Measurements from ENCODE around the gene MARCHF2.

MARCHF2 gene

GRCh38 chr19:8387688-8388611 is 25.2 kb upstream of the MARCHF2 start:
- no peak for DNase-seq (ENCODE audit: low read depth)

- DNase-seq (ENCODE audit: low read depth): no peak
Measured at GRCh38 chr19:8388612-8388958, 24.5 kb upstream of the MARCHF2 start.

GRCh38 chr19:8389891-8390616 is 23.1 kb upstream of the MARCHF2 start, which contains the start of gene RAB11B:
Gene RAB11B, plus strand, starts transcription at chr19:8390360. Its CDS starts 57 bp downstream, at chr19:8390417.
- peak; percentile 99 for DNase-seq (ENCODE audit: low read depth)

GRCh38 chr19:8390617-8390981 is 22.5 kb upstream of the MARCHF2 start:
- DNase-seq (ENCODE audit: low read depth): peak; percentile 19

GRCh38 chr19:8391198-8392016 is 21.7 kb upstream of the MARCHF2 start:
- no peak for DNase-seq (ENCODE audit: low read depth)

DNA sequence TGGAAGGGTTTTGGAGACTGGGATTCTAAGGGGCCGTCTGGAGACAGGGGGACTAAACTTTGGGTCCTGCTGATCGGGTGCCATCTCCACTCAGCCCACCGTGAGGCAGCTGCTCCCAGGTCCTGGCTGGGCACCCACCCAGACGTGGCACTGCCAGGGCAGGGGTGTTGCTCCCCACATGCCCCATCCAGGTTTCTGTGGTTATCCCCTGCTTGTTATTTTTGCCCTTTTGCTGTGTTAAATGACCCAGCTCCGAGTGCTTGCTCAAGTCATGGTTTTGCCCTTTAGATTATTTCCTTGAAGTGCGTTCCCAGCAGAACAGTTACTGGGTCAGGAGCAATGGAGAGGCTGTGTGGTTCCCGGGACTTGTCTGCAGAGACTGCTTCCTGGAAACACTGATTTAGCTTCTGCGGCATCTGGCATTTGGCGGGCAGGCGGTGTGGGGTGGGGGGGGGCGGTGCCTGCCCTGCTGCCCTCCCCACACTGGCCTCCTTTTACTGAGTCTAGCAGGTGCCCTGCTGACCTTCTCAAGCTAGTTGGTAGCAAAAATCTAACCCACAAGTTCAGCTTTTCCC is 21.0 kb upstream of the MARCHF2 start:
- no peak for DNase-seq (ENCODE audit: low read depth)

- DNase-seq (ENCODE audit: low read depth): no peak
Measured at GRCh38 chr19:8393192-8393870, 19.8 kb upstream of the MARCHF2 start.

DNA sequence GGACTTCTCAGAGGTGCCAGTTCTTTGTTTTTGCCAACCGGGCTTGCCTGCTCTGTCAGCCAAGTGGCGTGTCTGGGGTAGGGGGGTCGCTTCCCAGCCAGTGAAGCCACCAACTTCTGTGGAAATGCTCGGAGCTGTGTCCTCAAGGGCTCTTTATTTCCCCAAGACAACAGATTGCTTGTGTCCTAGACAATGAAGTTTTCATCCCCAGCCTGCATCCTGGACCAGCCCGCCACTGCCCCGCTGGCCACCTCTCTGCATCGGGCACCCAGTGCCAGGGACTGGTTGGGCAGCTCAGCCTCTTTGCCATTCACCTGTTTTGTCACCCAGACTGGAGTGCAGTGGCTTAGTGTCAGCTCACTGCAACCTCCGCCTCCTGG is 19.2 kb upstream of the MARCHF2 start:
- DNase-seq (ENCODE audit: low read depth): no peak

GRCh38 chr19:8395621-8396082 is 17.5 kb upstream of the MARCHF2 start:
- no peak for DNase-seq (ENCODE audit: low read depth)

DNA sequence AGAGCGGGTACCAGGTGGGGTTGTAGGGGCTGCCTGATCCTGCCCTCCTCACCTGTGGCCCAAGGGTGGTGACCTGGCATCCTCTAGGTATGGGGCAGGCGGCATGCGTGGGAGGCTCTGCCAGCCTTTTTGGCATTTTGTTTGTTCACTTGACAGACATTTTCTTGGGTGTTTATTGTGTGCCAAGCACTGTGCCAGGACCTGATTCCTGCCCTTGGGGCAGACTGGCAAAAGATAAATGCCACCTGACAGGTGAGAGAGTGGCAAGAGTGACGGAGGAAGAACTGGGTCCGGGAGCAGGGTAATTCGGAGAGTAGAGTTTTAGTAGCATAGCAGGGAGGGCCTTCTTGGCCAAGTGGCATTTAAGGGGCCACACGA is 16.9 kb upstream of the MARCHF2 start:
- DNase-seq (ENCODE audit: low read depth): no peak

- DNase-seq (ENCODE audit: low read depth): no peak
Measured at GRCh38 chr19:8396563-8397203, 16.4 kb upstream of the MARCHF2 start.

DNA sequence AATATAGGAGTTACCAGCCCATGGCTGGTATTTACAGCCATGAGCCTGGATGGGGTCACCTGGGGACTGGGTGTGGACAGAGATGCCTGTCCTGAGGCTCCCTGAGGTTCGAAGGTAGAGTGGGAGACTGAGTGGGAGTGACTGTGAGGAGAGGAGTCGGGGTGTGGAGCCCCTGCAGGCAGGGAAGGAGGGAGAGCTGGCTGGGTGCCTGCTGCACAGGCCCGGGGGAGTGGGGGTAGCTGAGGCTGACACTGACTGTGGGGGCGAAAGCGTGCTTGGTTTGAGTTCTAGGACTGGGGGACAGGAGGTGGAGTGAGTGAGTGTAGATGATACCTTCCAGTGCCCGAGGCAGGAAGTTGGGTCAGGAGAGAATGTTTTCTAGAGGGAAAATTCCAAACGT is 15.8 kb upstream of the MARCHF2 start:
- DNase-seq (ENCODE audit: low read depth): no peak

DNA sequence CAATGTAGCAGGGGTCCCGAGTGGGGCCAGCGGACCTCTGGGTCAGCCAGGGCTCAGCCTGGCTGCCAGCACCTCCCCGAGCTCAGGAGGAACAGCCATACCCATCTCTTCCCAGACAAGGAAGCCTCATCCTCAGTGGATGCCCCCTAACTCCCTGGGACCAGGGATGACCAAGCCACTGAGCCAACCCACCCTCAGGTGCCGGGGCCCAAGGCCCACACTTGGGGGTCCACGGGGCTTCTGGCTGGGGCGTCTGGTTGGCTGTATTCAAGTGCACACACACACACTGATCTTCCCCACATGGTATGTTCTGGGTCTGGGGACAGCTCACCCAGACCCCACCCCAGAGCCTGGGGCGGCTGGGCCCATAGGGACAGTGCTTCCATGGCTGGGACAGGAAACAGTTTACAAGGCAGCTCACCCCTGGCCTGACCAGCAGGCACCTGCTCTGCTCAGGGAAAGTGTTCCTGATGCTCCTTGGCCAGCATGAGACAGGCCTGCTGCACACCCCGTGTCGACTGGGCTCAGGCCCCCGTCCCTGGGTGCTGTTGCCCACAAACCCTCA is 15.3 kb upstream of the MARCHF2 start:
- no peak for DNase-seq (ENCODE audit: low read depth)

DNA sequence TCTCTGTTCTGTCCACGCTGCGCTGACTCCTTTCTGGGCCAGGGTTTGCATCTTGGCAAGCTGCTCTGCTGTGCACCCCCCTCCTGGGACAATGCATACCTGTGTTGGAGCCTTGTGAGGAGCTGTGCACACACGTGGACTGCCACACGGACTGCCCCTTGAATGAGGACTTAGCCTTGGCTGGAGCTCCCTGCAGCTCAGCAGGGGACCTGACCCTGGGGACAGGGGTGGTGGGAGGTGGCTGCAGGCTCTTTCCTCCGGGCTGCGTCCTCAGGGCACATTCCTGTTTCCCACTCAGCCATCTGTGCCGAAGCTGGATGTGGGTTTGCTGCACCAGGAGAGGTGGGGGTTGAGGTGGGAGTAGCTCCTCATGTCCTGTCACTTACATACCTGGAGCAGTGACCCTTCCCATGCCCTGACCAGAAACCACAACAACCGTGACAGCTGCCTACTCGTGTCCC is 14.8 kb upstream of the MARCHF2 start:
- DNase-seq (ENCODE audit: low read depth): no peak

DNA sequence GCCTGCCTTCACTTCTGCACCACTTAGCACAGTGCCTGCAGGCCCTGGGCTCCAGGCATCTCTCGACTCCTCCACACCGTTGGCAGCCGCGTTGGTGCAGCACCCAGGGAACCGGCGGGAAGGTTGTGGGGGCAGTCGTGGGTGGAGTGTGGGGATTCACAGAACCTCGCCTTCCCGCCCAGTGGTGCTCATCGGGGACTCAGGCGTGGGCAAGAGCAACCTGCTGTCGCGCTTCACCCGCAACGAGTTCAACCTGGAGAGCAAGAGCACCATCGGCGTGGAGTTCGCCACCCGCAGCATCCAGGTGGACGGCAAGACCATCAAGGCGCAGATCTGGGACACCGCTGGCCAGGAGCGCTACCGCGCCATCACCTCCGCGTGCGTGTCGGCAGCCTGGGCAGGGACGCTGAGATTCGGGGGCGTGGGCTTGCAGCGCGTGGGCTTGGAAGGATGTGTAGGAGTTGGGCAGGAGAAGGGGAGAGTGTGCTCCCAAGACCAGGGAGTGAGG is 13.4 kb upstream of the MARCHF2 start:
- DNase-seq (ENCODE audit: low read depth): no peak

DNA sequence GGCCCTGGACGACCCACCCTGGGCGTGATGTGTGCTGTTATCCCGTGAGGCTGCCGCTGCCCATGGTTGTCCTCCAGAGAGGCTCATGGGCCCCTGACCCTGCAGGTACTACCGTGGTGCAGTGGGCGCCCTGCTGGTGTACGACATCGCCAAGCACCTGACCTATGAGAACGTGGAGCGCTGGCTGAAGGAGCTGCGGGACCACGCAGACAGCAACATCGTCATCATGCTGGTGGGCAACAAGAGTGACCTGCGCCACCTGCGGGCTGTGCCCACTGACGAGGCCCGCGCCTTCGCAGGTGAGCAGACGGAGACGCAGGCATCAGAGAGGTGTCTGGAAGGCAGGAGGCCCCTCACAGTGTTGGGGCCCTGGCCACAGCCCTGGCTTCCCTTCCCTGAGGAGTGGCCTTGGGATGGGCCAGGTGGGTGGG is 11.1 kb upstream of the MARCHF2 start:
- DNase-seq (ENCODE audit: low read depth): no peak

- DNase-seq (ENCODE audit: low read depth): no peak
Measured at GRCh38 chr19:8403098-8403819, 9.8 kb upstream of the MARCHF2 start.

GRCh38 chr19:8403820-8404109 is 9.3 kb upstream of the MARCHF2 start:
- no peak for DNase-seq (ENCODE audit: low read depth)

DNA sequence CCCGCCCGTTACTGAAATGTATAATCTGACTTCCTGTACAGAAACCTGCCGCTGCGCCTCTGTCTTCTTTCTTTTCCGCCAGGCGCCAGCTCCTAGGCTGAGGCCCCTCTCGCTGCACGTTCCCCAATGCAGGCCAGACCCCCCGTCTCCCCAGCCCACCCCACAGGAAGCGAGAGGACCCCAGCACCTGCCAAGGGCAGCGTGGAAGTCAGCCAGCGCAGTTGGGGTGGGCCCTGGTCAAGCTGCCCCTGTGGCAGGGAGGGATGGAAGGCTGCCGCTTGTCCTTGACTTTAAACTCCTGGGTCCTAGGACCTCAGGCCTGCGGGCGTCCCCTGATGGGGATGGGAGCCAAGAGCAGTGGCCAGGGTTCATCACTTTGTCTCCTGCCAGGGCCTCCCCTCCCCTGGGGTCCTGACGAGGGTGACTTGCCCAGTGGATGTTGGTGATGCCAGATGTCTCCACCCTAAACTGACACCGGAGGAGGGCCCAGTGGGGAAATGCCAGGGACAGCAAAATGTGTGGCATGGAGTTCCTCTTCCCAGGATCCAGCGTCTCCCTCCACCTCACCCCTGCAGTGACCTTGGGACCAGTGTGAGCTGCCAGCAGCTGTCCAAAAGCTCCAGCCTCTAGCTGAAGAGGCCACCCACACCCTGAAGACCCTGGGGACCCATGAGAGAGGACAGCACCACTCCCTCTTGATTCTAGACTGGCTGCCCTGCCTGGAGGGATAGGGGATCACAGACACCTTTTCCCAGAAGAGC is 8.5 kb upstream of the MARCHF2 start:
- no peak for DNase-seq (ENCODE audit: low read depth)

All from GM04503 (cell line).